Parathyroid adenoma (tissue), 2 donors: ENCODE measurements around the gene AMIGO2.

ENCODE experiments used
- H2AFZ ChIP-seq: fragments of 300-600 bp; sonication (generic); one replicate; pipeline ENCODE4 v1.7.0; 2017; ENCODE audit warnings: antibody characterized with exemption, mild to moderate bottlenecking
- H3K27ac ChIP-seq: fragments of 300-600 bp; sonication (generic); one replicate; pipeline ENCODE4 v1.7.0; 2017
- H3K27me3 ChIP-seq: fragments of 300-600 bp; sonication (generic); one replicate; pipeline ENCODE4 v1.7.0; 2017; ENCODE audit warnings: low read length; ENCODE audit not compliant: control insufficient read depth, insufficient read depth
- H3K36me3 ChIP-seq: fragments of 300-600 bp; sonication (generic); one replicate; pipeline ENCODE4 v1.7.0; 2017; ENCODE audit warnings: low read length; ENCODE audit not compliant: control insufficient read depth, insufficient read depth
- H3K4me1 ChIP-seq: fragments of 300-600 bp; sonication (generic); one replicate; pipeline ENCODE4 v1.7.0; 2017; ENCODE audit warnings: control low read depth
- H3K4me2 ChIP-seq: fragments of 300-600 bp; sonication (generic); one replicate; pipeline ENCODE4 v1.7.0; 2017; ENCODE audit warnings: low read length
- H3K4me3 ChIP-seq: fragments of 300-600 bp; sonication (generic); one replicate; pipeline ENCODE4 v1.7.0; 2017; ENCODE audit warnings: low read depth, low read length
- H3K79me2 ChIP-seq: fragments of 300-600 bp; sonication (generic); one replicate; pipeline ENCODE4 v1.7.0; 2017; ENCODE audit warnings: control low read depth
- H3K9ac ChIP-seq: fragments of 300-600 bp; sonication (generic); one replicate; pipeline ENCODE4 v1.7.0; 2017; ENCODE audit warnings: mild to moderate bottlenecking
- H3K9me3 ChIP-seq: fragments of 300-600 bp; sonication (generic); one replicate; pipeline ENCODE4 v1.7.0; 2017; ENCODE audit warnings: low read length; ENCODE audit not compliant: control insufficient read depth
- CTCF ChIP-seq: fragments of 300-600 bp; sonication (generic); IDR thresholded peaks from one replicate; pipeline ENCODE4 v1.7.0; 2017; ENCODE audit warnings: antibody characterized with exemption, mild to moderate bottlenecking
- donor health status: primary hyperparathyroidism.

The AMIGO2 gene

GRCh38 chr12:47079468-47079980, at the start of gene AMIGO2, which contains the start of gene PCED1B:
TSS of gene AMIGO2 (minus strand) at chr12:47079959. CDS start at chr12:47079002, 957 bp downstream.
TSS of gene PCED1B (plus strand) at chr12:47079621. CDS start at chr12:47235064, 155,443 bp downstream.
- Histone ChIP-seq H3K9me3 (no peaks in the 10 kb centered on the region), H3K79me2 (no peaks in the 10 kb centered on the region), H3K36me3 (no peaks in the 10 kb centered on the region), H3K4me3 (peak within 1 kb of the TSS; percentile 57), H2AFZ (peak within 1 kb of the TSS; percentile 82), H3K27me3 (no peaks in the 10 kb centered on the region), H3K27ac (peak within 1 kb of the TSS; percentile 74), H3K4me1 (peaks cover 5% of the 10 kb centered on the region), H3K9ac (no peak within 1 kb of the TSS), H3K4me2 (peak within 1 kb of the TSS; percentile 79)
- no peak for TF ChIP-seq CTCF

- H2AFZ ChIP-seq: no peak overlapping the region
- TF ChIP-seq CTCF: no peak
Measured at GRCh38 chr12:47126246-47126645, 46.5 kb upstream of the AMIGO2 start.

GRCh38 chr12:47124451-47124850, 44.7 kb upstream of the AMIGO2 start:
- no peaks in the 10 kb centered on the region for H3K79me2 ChIP-seq
- no peak overlapping the region for H3K4me3 ChIP-seq
- H3K4me1 ChIP-seq: no peaks in the 10 kb centered on the region
- H3K36me3 ChIP-seq: no peaks in the 10 kb centered on the region
- H3K4me2 ChIP-seq: no peak overlapping the region
- H3K9ac ChIP-seq: no peak overlapping the region
- TF ChIP-seq CTCF: no peak
- no peak overlapping the region for H3K27ac ChIP-seq
- H2AFZ ChIP-seq: no peak overlapping the region
- no peaks in the 10 kb centered on the region for H3K27me3 ChIP-seq
- no peaks in the 10 kb centered on the region for H3K9me3 ChIP-seq

More at GRCh38 chr12:47126246-47126645, 46.5 kb upstream of the AMIGO2 start:
- Histone ChIP-seq H3K4me3 (no peak overlapping the region), H3K27ac (no peak overlapping the region), H3K27me3 (no peaks in the 10 kb centered on the region), H3K4me2 (no peak overlapping the region), H3K9ac (no peak overlapping the region), H3K4me1 (no peaks in the 10 kb centered on the region), H3K9me3 (no peaks in the 10 kb centered on the region), H3K79me2 (no peaks in the 10 kb centered on the region), H3K36me3 (no peaks in the 10 kb centered on the region)

- H2AFZ ChIP-seq: no peak overlapping the region
- no peaks in the 10 kb centered on the region for H3K27me3 ChIP-seq
- no peak overlapping the region for H3K4me3 ChIP-seq
- H3K79me2 ChIP-seq: no peaks in the 10 kb centered on the region
- H3K9me3 ChIP-seq: no peaks in the 10 kb centered on the region
- no peak overlapping the region for H3K4me2 ChIP-seq
- no peak for TF ChIP-seq CTCF
- H3K36me3 ChIP-seq: no peaks in the 10 kb centered on the region
- H3K9ac ChIP-seq: no peak overlapping the region
- no peak overlapping the region for H3K27ac ChIP-seq
- H3K4me1 ChIP-seq: no peaks in the 10 kb centered on the region
Measured at GRCh38 chr12:47123730-47124129, 44.0 kb upstream of the AMIGO2 start.

- H3K4me2 ChIP-seq: no peak overlapping the region
- H3K79me2 ChIP-seq: no peaks in the 10 kb centered on the region
- no peaks in the 10 kb centered on the region for H3K36me3 ChIP-seq
- H3K27ac ChIP-seq: no peak overlapping the region
- TF ChIP-seq CTCF: no peak
- no peaks in the 10 kb centered on the region for H3K27me3 ChIP-seq
- no peaks in the 10 kb centered on the region for H3K4me1 ChIP-seq
- no peak overlapping the region for H3K4me3 ChIP-seq
- no peak overlapping the region for H2AFZ ChIP-seq
- H3K9me3 ChIP-seq: no peaks in the 10 kb centered on the region
- no peak overlapping the region for H3K9ac ChIP-seq
Measured at GRCh38 chr12:47122602-47123001, 42.8 kb upstream of the AMIGO2 start.
